ENCODE measurements around the gene RNF38. TPM values are rescaled to one million over a fixed set of nuclear protein-coding genes. Genes with fewer than 3 reads are reported as not detected.

Gene RNF38
- total and polyA plus RNA-seq, 2 donors (not counting 3 experiments of a cell fraction or from before 2014, with no cell fraction given), result 36.7 to 47.2 TPM

DNA sequence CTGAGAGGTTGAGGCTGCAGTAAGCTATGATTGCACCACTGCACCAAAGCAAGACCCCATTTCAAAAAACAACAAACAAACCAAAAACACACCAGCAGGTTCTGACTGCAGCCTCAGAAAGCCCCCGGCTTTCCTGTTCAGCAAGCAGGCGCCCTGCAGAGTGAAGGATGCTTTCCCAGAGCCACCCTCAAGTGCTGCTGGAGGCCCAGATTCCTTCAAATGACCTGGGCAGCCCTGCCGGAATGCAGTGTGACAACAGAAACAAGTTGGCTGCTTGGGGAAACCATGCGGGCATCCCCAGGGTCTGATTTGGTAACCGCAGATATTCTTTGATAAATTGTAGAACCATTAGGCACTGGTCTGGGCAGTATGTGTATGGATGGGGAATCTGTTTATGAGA is 106.2 kb downstream of the RNF38 start:
- no peak for DNase-seq (ENCODE audit: low read depth, low spot score)
- TF ChIP-seq EZH2 (IDR thresholded peaks at IDR 0.05; ENCODE audit: borderline replicate concordance, low read depth, low read length, severe bottlenecking) (no peak), GATA2 (IDR thresholded peaks at IDR 0.05; ENCODE audit: insufficient read depth, insufficient read length, low read depth, low read length) (no peak), JUN (IDR thresholded peaks at IDR 0.05; ENCODE audit: borderline replicate concordance, insufficient read depth, insufficient read length, low read depth) (no peak), MYC (IDR thresholded peaks at IDR 0.05; ENCODE audit: low read depth, low read length) (no peak), FOS (IDR thresholded peaks at IDR 0.05; ENCODE audit: borderline replicate concordance, insufficient read depth, low read length) (no peak), POLR2AphosphoS5 (IDR thresholded peaks at IDR 0.05; ENCODE audit: insufficient read depth, low read depth, low read length) (no peak), POLR2A (IDR thresholded peaks at IDR 0.05; ENCODE audit: low read depth, low read length) (no peak)
- TF ChIP-seq, protein P1, sequence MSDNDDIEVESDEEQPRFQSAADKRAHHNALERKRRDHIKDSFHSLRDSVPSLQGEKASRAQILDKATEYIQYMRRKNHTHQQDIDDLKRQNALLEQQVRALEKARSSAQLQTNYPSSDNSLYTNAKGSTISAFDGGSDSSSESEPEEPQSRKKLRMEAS (IDR thresholded peaks at IDR 0.05; ENCODE audit: insufficient read depth, insufficient read length), result no peak
- TF ChIP-seq, protein P2, sequence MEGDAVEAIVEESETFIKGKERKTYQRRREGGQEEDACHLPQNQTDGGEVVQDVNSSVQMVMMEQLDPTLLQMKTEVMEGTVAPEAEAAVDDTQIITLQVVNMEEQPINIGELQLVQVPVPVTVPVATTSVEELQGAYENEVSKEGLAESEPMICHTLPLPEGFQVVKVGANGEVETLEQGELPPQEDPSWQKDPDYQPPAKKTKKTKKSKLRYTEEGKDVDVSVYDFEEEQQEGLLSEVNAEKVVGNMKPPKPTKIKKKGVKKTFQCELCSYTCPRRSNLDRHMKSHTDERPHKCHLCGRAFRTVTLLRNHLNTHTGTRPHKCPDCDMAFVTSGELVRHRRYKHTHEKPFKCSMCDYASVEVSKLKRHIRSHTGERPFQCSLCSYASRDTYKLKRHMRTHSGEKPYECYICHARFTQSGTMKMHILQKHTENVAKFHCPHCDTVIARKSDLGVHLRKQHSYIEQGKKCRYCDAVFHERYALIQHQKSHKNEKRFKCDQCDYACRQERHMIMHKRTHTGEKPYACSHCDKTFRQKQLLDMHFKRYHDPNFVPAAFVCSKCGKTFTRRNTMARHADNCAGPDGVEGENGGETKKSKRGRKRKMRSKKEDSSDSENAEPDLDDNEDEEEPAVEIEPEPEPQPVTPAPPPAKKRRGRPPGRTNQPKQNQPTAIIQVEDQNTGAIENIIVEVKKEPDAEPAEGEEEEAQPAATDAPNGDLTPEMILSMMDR (IDR thresholded peaks at IDR 0.05; ENCODE audit: extremely low read depth in 1 of 2, insufficient read depth in 1 of 2, low read depth in 1 of 2, low read length in 2 of 2), result no peak
- Histone ChIP-seq H3K4me3 (replicated peaks in 1 of 3; ENCODE audit: insufficient read depth in 1 of 3, low read depth in 1 of 3, low read length in 3 of 3) (no peak overlapping the region), H3K27ac (ENCODE audit: insufficient read depth, low read depth, low read length) (no peak overlapping the region), H3K9me1 (replicated peaks; ENCODE audit: control insufficient read depth, extremely low read depth, insufficient read depth, low read length) (no peaks in the 10 kb centered on the region), H3K9me3 (replicated peaks; ENCODE audit: control insufficient read depth, insufficient read depth, low read length) (no peaks in the 10 kb centered on the region), H3K27me3 (ENCODE audit: control insufficient read depth in 2 of 2, insufficient read depth in 2 of 2, low read length in 2 of 2) (no peaks in the 10 kb centered on the region), H3K4me2 (ENCODE audit: insufficient read depth, low read length) (no peak overlapping the region), H2AFZ (ENCODE audit: low read depth, low read length) (no peak overlapping the region), H3K4me1 (ENCODE audit: control insufficient read depth, extremely low read depth, insufficient read depth, low read length) (peaks cover 4% of the 10 kb centered on the region), H3K79me2 (ENCODE audit: control insufficient read depth, insufficient read depth, low read length) (no peaks in the 10 kb centered on the region), H4K20me1 (replicated peaks; ENCODE audit: control insufficient read depth, extremely low read depth, insufficient read depth, low read length) (no peaks in the 10 kb centered on the region), H3K36me3 (ENCODE audit: control insufficient read depth in 2 of 2, extremely low read depth in 1 of 2, insufficient read depth in 2 of 2, low read length in 2 of 2) (no peaks in the 10 kb centered on the region), H3K9ac (replicated peaks; ENCODE audit: extremely low read depth, insufficient read depth, low read length) (no peak overlapping the region)
- dilution Hi-C loops (cut with MboI; ENCODE audit: extremely low pct_ligation_motif_present, low sequenced_read_pairs), result no loop called here
- intact Hi-C loops (cut with micrococcal nuclease), result no loop called here
- BruUV-seq (replicated peaks), result no TSS peak
- ChIA-PET CTCF (no interaction called here), POLR2A (no interaction called here)
- no peak for FAIRE-seq
